Measurements from ENCODE around the gene PAPPA.

GRCh38 chr9:116166713-116167112 lies 13.1 kb downstream of the PAPPA start:
- TF ChIP-seq CTCF (IDR thresholded peaks at IDR 0.05) (no peak), POLR2A (IDR thresholded peaks at IDR 0.05) (no peak)

Measured in adrenal gland (tissue), 5 donors.